ENCODE measurements around the gene TOB1. TPM values are rescaled to one million over a fixed set of nuclear protein-coding genes. Genes with fewer than 3 reads are reported as not detected.

Gene TOB1
- total RNA-seq, 2 experiments from 2014 or later: 419 to 449 TPM

DNA sequence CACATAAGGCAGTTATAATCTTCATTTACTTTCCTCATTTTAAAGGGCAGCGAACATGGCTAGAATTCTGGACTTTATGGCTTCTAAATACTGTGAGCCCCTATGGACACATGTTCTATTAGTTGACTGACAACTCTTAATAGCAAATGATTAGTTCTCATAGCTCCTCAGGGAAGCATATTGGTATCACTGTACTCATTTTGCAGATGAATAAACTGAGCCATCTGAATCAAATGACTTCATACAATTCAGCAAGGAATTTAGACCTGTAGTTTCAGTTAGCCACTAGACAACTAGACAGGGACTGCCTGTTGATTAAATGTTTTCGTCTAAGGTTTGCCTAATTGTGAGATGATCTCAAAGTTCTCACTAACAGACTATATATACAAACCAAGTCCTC is 9.7 kb downstream of the TOB1 start:
- no peak for ATAC-seq (ENCODE audit: poor library complexity)
- no peaks in the 10 kb centered on the region for H3K27me3 ChIP-seq (ENCODE audit: control insufficient read depth in 1 of 2, insufficient read depth in 2 of 2, low read length in 2 of 2)
- Mint-ChIP-seq H3K9me3 (no peaks in the 10 kb centered on the region), H3K4me3 (no peak overlapping the region), H3K36me3 (ENCODE audit: low read depth) (peaks cover 11% of the 10 kb centered on the region), H3K27ac (no peak overlapping the region), H3K27me3 (no peaks in the 10 kb centered on the region), H3K4me1 (ENCODE audit: low read depth) (peaks cover 36% of the 10 kb centered on the region)
- DNase-seq: no peak
- intact Hi-C loops (cut with DNase I, micrococcal nuclease): no loop called here
- H3K36me3 ChIP-seq (ENCODE audit: insufficient read depth, low read length): peaks cover 7% of the 10 kb centered on the region
- ChIA-PET POLR2A (interaction anchor here (1.5 to 3.5 kb wide), 3 partner anchors 9 to 63 kb away, joined by 3 to 24 read pairs (median 5); partner anchors contain the start of gene TOB1), CTCF (interaction anchor here (1.0 to 1.3 kb wide), 2 partner anchors 73 to 74 kb away, joined by 3 read pairs; no protein-coding TSS in a partner anchor)
- TF ChIP-seq, protein P1, sequence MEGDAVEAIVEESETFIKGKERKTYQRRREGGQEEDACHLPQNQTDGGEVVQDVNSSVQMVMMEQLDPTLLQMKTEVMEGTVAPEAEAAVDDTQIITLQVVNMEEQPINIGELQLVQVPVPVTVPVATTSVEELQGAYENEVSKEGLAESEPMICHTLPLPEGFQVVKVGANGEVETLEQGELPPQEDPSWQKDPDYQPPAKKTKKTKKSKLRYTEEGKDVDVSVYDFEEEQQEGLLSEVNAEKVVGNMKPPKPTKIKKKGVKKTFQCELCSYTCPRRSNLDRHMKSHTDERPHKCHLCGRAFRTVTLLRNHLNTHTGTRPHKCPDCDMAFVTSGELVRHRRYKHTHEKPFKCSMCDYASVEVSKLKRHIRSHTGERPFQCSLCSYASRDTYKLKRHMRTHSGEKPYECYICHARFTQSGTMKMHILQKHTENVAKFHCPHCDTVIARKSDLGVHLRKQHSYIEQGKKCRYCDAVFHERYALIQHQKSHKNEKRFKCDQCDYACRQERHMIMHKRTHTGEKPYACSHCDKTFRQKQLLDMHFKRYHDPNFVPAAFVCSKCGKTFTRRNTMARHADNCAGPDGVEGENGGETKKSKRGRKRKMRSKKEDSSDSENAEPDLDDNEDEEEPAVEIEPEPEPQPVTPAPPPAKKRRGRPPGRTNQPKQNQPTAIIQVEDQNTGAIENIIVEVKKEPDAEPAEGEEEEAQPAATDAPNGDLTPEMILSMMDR (IDR thresholded peaks at IDR 0.05): no peak
- no peak overlapping the region for H3K4me3 ChIP-seq (ENCODE audit: low read length)
- H3K4me1 ChIP-seq (ENCODE audit: insufficient read depth, low read length): peaks cover 12% of the 10 kb centered on the region
- H3K9me3 ChIP-seq (ENCODE audit: control insufficient read depth in 1 of 2, insufficient read depth in 1 of 2, low read length in 2 of 2): no peaks in the 10 kb centered on the region
- H3K27ac ChIP-seq (ENCODE audit: low read depth in 1 of 2, low read length in 2 of 2): no peak overlapping the region

- Histone ChIP-seq H3K27me3 (ENCODE audit: control insufficient read depth in 1 of 2, insufficient read depth in 2 of 2, low read length in 2 of 2) (no peaks in the 10 kb centered on the region), H3K4me3 (ENCODE audit: low read length) (no peak overlapping the region), H3K9me3 (ENCODE audit: control insufficient read depth in 1 of 2, insufficient read depth in 1 of 2, low read length in 2 of 2) (no peaks in the 10 kb centered on the region), H3K27ac (ENCODE audit: low read depth in 1 of 2, low read length in 2 of 2) (no peak overlapping the region), H3K36me3 (ENCODE audit: insufficient read depth, low read length) (peaks cover under 1% of the 10 kb centered on the region), H3K4me1 (ENCODE audit: insufficient read depth, low read length) (peaks cover 12% of the 10 kb centered on the region)
- ATAC-seq (ENCODE audit: poor library complexity) (no peak), DNase-seq (no peak)
- Mint-ChIP-seq H3K4me3 (no peak overlapping the region), H3K9me3 (no peaks in the 10 kb centered on the region), H3K27me3 (no peaks in the 10 kb centered on the region), H3K36me3 (ENCODE audit: low read depth) (peaks cover 5% of the 10 kb centered on the region), H3K4me1 (ENCODE audit: low read depth) (peaks cover 30% of the 10 kb centered on the region), H3K27ac (no peak overlapping the region)
- ChIA-PET POLR2A (interaction anchor here (1.0 to 3.5 kb wide), 4 partner anchors 10 to 63 kb away, joined by 3 to 24 read pairs (median 4); partner anchors contain the start of gene TOB1), CTCF (interaction anchor here (1.0 to 1.3 kb wide), 2 partner anchors 73 to 74 kb away, joined by 3 read pairs; no protein-coding TSS in a partner anchor)
- intact Hi-C loops (cut with DNase I, micrococcal nuclease): no loop called here
- TF ChIP-seq, protein P1 (IDR thresholded peaks at IDR 0.05): no peak
These were observed 10.3 kb downstream of the TOB1 start for GRCh38 chr17:50855708-50856330.

DNA sequence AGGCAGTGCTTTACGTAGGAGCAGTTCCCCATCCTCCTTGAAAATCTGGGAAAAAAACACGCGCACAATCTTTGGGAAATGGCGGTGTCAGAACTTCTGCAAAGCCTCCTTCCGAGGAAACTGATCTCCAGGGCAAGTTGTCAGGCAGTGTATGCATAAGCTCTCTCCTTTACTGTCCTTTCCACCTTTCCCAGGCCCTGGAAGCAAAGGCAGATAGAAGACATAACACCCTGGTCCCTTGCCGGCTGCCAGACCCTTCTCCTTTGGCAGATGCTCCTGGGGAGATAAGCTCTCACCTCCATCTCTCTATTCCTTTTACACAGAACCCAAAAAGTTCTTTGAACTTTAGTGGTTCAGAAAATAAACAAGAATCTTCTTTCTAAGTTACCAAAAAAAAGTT is 12.4 kb downstream of the TOB1 start:
- H3K27me3 Mint-ChIP-seq: no peaks in the 10 kb centered on the region
- no peak overlapping the region for H3K27ac Mint-ChIP-seq
- ChIA-PET CTCF (interaction anchor here (1.2 to 4.6 kb wide), 4 partner anchors 56 to 101 kb away, joined by 4 to 63 read pairs (median 20); no protein-coding TSS in a partner anchor), POLR2A (interaction anchor here (1.6 to 3.5 kb wide), 3 partner anchors 10 to 91 kb away, joined by 4 to 143 read pairs (median 22); partner anchors contain the start of gene TOB1)
- TF ChIP-seq, protein P1 (IDR thresholded peaks at IDR 0.05): no peak
- no peaks in the 10 kb centered on the region for H3K9me3 ChIP-seq (ENCODE audit: control insufficient read depth in 1 of 2, insufficient read depth in 1 of 2, low read length in 2 of 2)
- H3K9me3 Mint-ChIP-seq: no peaks in the 10 kb centered on the region
- no peak overlapping the region for H3K27ac ChIP-seq (ENCODE audit: low read depth in 1 of 2, low read length in 2 of 2)
- no peak overlapping the region for H3K4me3 ChIP-seq (ENCODE audit: low read length)
- DNase-seq (no peak), ATAC-seq (ENCODE audit: poor library complexity) (no peak)
- intact Hi-C loops (cut with DNase I, micrococcal nuclease): loop anchor here (2.0 to 5.0 kb wide), 2 partner anchors 269 to 299 kb away; partner anchors contain the start of genes NME1 (in 1 of the 2) and SPAG9 (in 1 of the 2)
- H3K4me3 Mint-ChIP-seq: no peak overlapping the region
- no peaks in the 10 kb centered on the region for H3K27me3 ChIP-seq (ENCODE audit: control insufficient read depth in 1 of 2, insufficient read depth in 2 of 2, low read length in 2 of 2)
- H3K4me1 Mint-ChIP-seq (ENCODE audit: low read depth): peaks cover 29% of the 10 kb centered on the region
- no peaks in the 10 kb centered on the region for H3K36me3 Mint-ChIP-seq (ENCODE audit: low read depth)
- no peaks in the 10 kb centered on the region for H3K36me3 ChIP-seq (ENCODE audit: insufficient read depth, low read length)
- peaks cover 12% of the 10 kb centered on the region for H3K4me1 ChIP-seq (ENCODE audit: insufficient read depth, low read length)
